T-cell (primary cell): Measurements from ENCODE around the gene PAPPA. TPM values are rescaled to one million over a fixed set of nuclear protein-coding genes. Genes with fewer than 3 reads are reported as not detected.

Experiments
- ATAC-seq, 4 experiments: fragments of 200-7000 bp in 3 of 4; fragments of 150-1000 bp in 1 of 4; cut with Tn5 transposase; replicated peaks in 1 of 4; 1 replicate in 3 of 4; 2 replicates in 1 of 4; pipeline ENCODE4 v1.10.0; 2021; ENCODE audit warnings: moderate library complexity in 3 of 4, mild to moderate bottlenecking in 2 of 4, moderate number of reproducible peaks in 1 of 4
- CTCF ChIA-PET, 2 donors: fragments of 300-600 bp; sonication (Branson Sonifier 250); formaldehyde crosslinking; loops; one replicate each; lab custom pipeline; 2022; ENCODE audit warnings: antibody characterized with exemption in 2 of 2; lab: Charles Lee
- POLR2A ChIA-PET, 2 donors: fragments of 300-600 bp; sonication (Branson Sonifier 250); formaldehyde crosslinking; loops; one replicate each; lab custom pipeline; 2022; ENCODE audit warnings: antibody characterized with exemption in 2 of 2; lab: Charles Lee
- DNase-seq, 35 experiments: peaks; one replicate each; pipeline versions ENCODE4 v3.0.0 to v3.0.0-alpha.2; 2013 to 2023
- H3K27ac ChIP-seq: one replicate; pipeline ENCODE4 v1.5.1; 2013; ENCODE audit warnings: low read length
- H3K27me3 ChIP-seq, 2 experiments: replicated peaks in 1 of 2; 1 replicate in 1 of 2; 2 replicates in 1 of 2; pipeline versions ENCODE4 v1.6.1 to v1.7.0; 2013; ENCODE audit warnings: low read length in 1 of 2, mixed read lengths in 1 of 2; ENCODE audit not compliant: control insufficient read depth in 2 of 2, insufficient read depth in 2 of 2; ENCODE audit errors: extremely low read depth in 1 of 2
- H3K36me3 ChIP-seq, 2 donors: 1 replicate in 1 of 2; 2 replicates in 1 of 2; pipeline versions ENCODE4 v1.6.1 to v1.7.0; 2013; ENCODE audit warnings: low read length in 1 of 2; ENCODE audit not compliant: control insufficient read depth in 2 of 2, insufficient read depth in 1 of 2; ENCODE audit errors: extremely low read depth in 1 of 2
- H3K4me1 ChIP-seq, 2 experiments: 1 replicate in 1 of 2; 2 replicates in 1 of 2; pipeline versions ENCODE4 v1.6.1 to v1.7.0; 2013; ENCODE audit warnings: low read length in 2 of 2, mixed read lengths in 1 of 2; ENCODE audit not compliant: insufficient read depth in 2 of 2, control insufficient read depth in 1 of 2; ENCODE audit errors: extremely low read depth in 1 of 2
- H3K4me3 ChIP-seq, 2 donors: 1 replicate in 1 of 2; 2 replicates in 1 of 2; pipeline versions ENCODE4 v1.5.1 to v1.7.0; 2013; ENCODE audit warnings: mild to moderate bottlenecking in 2 of 2, low read length in 1 of 2, moderate library complexity in 1 of 2; ENCODE audit not compliant: control insufficient read depth in 1 of 2; ENCODE audit errors: extremely low read depth in 1 of 2
- H3K9me3 ChIP-seq: 2 replicates; pipeline ENCODE4 v1.7.0; 2013
- H3K27ac Mint-ChIP-seq, 2 donors: one replicate each; pipeline ENCODE4 v1.8.0; 2020 to 2021; ENCODE audit warnings: mild to moderate bottlenecking in 2 of 2, mixed read lengths in 2 of 2
- H3K27me3 Mint-ChIP-seq, 2 donors: one replicate each; pipeline ENCODE4 v1.8.0; 2021 to 2022; ENCODE audit warnings: mixed read lengths in 2 of 2
- H3K36me3 Mint-ChIP-seq: one replicate; pipeline ENCODE4 v1.8.0; 2021; ENCODE audit warnings: mixed read lengths
- H3K4me1 Mint-ChIP-seq, 3 donors: one replicate each; pipeline ENCODE4 v1.8.0; 2020 to 2022; ENCODE audit warnings: mixed read lengths in 3 of 3, mild to moderate bottlenecking in 1 of 3
- H3K4me3 Mint-ChIP-seq, 3 donors: one replicate each; pipeline ENCODE4 v1.8.0; 2020 to 2022; ENCODE audit warnings: mild to moderate bottlenecking in 3 of 3, mixed read lengths in 3 of 3, moderate library complexity in 3 of 3
- H3K9me3 Mint-ChIP-seq, 3 donors: one replicate each; pipeline ENCODE4 v1.8.0; 2020 to 2022; ENCODE audit warnings: mixed read lengths in 3 of 3
- WGBS: methylation state at CpG from one replicate; pipeline ENCODE4 v1.1.5; 2013; ENCODE audit warnings: missing lambda C conversion rate; ENCODE audit not compliant: insufficient coverage; 5-methylcytosine and 5-hydroxymethylcytosine counted together
- total RNA-seq, 35 experiments: library from RNA in 6 of 35; stranded (reverse) in 6 of 35; fragments of 120-200 nt in 1 of 35; gene quantifications; one replicate each; pipeline versions ENCODE4 v1.2.1 to v1.2.4 and lab custom pipeline; 2013 to 2026

The PAPPA gene
- total RNA-seq, 5 donors from 2014 or later (not counting 1 experiment from before 2014, with no cell fraction given), result 0.03 to 0.09 (median 0.07) TPM; not detected in 2

DNA sequence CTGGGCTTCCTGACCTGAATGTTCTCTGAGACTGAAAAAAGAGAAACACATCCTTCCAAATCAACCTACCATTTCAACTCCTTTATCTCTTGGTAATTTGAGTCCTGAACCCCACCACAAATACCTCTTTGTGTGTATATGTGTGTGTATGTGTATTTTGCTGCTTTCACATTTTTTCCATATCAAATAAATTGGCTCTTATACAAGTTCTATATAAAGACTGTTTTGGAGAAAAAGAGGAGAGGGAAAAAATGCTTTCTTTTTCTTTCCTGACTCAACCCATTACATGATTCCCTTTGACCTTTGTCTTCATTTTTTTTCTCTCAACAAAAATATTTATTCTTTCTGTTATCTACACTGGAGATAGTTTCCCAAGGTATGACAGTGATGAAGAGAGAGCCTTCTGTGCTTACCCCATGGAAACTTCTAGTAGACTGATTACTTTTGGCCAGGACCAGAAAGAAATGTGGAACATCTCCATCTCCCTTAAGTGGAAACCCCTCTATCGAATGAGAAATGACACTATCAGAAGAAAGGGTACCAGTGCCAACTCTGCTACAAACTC lies 85.3 kb downstream of the PAPPA start:
- POLR2A ChIA-PET, result interaction anchor here in 1 of 2 donors (0.6 kb wide), 1 partner anchor 369 kb away, joined by 3 read pairs; no protein-coding TSS in a partner anchor
- no peak overlapping the region for H3K4me3 ChIP-seq
- H3K27ac Mint-ChIP-seq, result no peak overlapping the region

DNA sequence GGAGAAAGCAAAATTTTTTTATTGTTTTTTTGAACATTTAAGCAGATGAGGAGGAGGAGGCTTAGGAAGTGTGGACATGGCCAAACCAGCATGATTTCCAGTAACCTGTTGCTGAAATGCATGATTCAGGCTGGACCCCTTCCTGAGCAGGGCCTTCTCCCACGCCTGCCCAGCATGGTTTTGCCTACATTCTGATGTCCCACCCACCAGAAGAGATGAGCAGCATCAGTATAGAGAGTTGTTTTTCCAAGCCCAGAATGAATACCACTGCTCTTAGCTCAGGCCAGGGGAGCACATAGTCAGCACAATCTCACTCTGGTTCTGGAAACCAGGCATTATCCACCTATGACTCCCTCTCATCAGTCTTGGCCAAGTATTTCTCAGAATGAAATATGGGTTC lies 90.1 kb downstream of the PAPPA start:
- no peak overlapping the region for H3K4me3 Mint-ChIP-seq
- Histone ChIP-seq H3K4me3 (no peak overlapping the region), H3K36me3 (no peaks in the 10 kb centered on the region), H3K27me3 (no peaks in the 10 kb centered on the region), H3K27ac (no peak overlapping the region), H3K4me1 (no peaks in the 10 kb centered on the region), H3K9me3 (no peaks in the 10 kb centered on the region)
- ChIA-PET POLR2A (no interaction called here), CTCF (no interaction called here)
- no peak for ATAC-seq
- H3K36me3 Mint-ChIP-seq, result no peaks in the 10 kb centered on the region
- H3K27ac Mint-ChIP-seq, result no peak overlapping the region
- H3K27me3 Mint-ChIP-seq, result peaks cover 0 to 5% of the 10 kb centered on the region in 2 donors
- DNase-seq, result no peak
- 60% methylated on average over 1 of the region's 1 CpG for WGBS
- no peaks in the 10 kb centered on the region for H3K4me1 Mint-ChIP-seq
- H3K9me3 Mint-ChIP-seq, result no peaks in the 10 kb centered on the region

More for the DNA sequence above, 85.3 kb downstream of the PAPPA start:
- H3K27me3 ChIP-seq, result no peaks in the 10 kb centered on the region
- no peaks in the 10 kb centered on the region for H3K9me3 ChIP-seq
- DNase-seq (no peak), ATAC-seq (no peak)
- H3K36me3 ChIP-seq, result no peaks in the 10 kb centered on the region
- no peak overlapping the region for H3K4me3 Mint-ChIP-seq
- H3K4me1 Mint-ChIP-seq, result no peaks in the 10 kb centered on the region
- CTCF ChIA-PET, result no interaction called here
- H3K27me3 Mint-ChIP-seq, result peaks cover 3 to 5% of the 10 kb centered on the region in 2 donors
- no peak overlapping the region for H3K27ac ChIP-seq
- H3K9me3 Mint-ChIP-seq, result peaks cover 0 to 7% (median 6%) of the 10 kb centered on the region in 3 donors
- no peaks in the 10 kb centered on the region for H3K4me1 ChIP-seq
- no peaks in the 10 kb centered on the region for H3K36me3 Mint-ChIP-seq
- no CpG with 5 or more reads among the region's 1 CpG for WGBS

DNA sequence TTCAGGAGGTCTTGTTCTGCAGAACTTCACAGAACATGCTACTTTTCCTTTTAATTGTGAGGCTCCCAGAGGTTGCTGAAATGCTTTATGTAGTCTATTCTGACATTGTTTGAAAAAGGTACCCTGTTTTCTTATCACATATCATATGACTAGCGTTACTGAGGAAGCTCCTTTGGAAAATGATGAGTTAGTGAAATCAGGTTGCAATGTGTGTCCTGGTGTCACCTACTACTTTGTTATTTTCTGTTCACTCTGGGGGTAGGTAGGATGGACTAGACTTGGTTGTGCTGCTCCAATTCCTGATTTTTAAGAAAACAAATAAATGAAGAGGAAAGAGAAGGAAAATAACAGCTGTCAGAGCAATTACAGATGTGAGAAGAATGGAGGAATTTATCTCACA lies 93.7 kb downstream of the PAPPA start:
- Histone ChIP-seq H3K4me1 (no peaks in the 10 kb centered on the region), H3K4me3 (no peak overlapping the region), H3K27ac (no peak overlapping the region), H3K36me3 (no peaks in the 10 kb centered on the region), H3K9me3 (no peaks in the 10 kb centered on the region), H3K27me3 (no peaks in the 10 kb centered on the region)
- Mint-ChIP-seq H3K4me3 (no peak overlapping the region), H3K27ac (no peak overlapping the region), H3K36me3 (no peaks in the 10 kb centered on the region), H3K27me3 (peaks cover 0 to 10% of the 10 kb centered on the region in 2 donors), H3K4me1 (no peaks in the 10 kb centered on the region), H3K9me3 (peaks cover 0 to 7% (median 0%) of the 10 kb centered on the region in 3 donors)
- CTCF ChIA-PET, result no interaction called here
- POLR2A ChIA-PET, result no interaction called here
- ATAC-seq (no peak), DNase-seq (no peak)
- no CpG with 5 or more reads among the region's 1 CpG for WGBS

DNA sequence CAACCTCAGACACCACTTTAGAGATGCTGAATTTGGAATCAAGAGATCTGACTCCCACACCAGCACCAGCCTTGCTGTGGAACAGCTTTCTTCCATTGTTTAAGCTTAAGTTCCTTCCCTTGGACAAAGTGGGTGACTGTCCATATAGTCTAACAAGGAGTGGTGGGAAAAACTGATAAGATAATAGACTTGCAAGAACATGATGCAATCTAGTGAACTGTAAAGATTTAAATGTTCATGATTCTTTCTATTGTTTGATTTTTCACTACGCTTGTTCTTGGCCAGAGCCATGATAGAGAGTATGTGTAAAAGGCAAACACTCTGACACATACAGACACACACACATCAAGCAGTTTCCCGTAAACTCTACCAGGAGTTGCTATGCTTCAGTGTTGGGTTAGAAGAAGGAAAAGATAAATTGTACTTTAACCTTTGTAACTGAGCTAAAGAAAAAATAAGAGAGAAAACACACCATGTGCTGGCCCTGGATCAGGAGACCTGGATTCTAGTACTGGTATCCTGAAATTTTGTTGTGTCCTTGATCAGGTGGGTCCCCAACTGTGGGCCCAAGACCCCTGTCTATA lies 94.3 kb downstream of the PAPPA start:
- no peak overlapping the region for H3K27ac ChIP-seq
- H3K9me3 Mint-ChIP-seq, result peaks cover 0 to 7% (median 0%) of the 10 kb centered on the region in 3 donors
- CTCF ChIA-PET, result no interaction called here
- H3K9me3 ChIP-seq, result no peaks in the 10 kb centered on the region
- peaks cover 0 to 10% of the 10 kb centered on the region in 2 donors for H3K27me3 Mint-ChIP-seq
- ATAC-seq, result no peak
- no peak overlapping the region for H3K4me3 ChIP-seq
- H3K4me1 ChIP-seq, result no peaks in the 10 kb centered on the region
- no peaks in the 10 kb centered on the region for H3K36me3 Mint-ChIP-seq
- H3K4me1 Mint-ChIP-seq, result no peaks in the 10 kb centered on the region
- H3K36me3 ChIP-seq, result no peaks in the 10 kb centered on the region
- no peak overlapping the region for H3K27ac Mint-ChIP-seq
- no peak overlapping the region for H3K4me3 Mint-ChIP-seq
- peaks cover 0 to under 1% of the 10 kb centered on the region in 2 experiments for H3K27me3 ChIP-seq
- no CpG with 5 or more reads among the region's 2 CpGs for WGBS
- POLR2A ChIA-PET, result no interaction called here
- no peak for DNase-seq

DNA sequence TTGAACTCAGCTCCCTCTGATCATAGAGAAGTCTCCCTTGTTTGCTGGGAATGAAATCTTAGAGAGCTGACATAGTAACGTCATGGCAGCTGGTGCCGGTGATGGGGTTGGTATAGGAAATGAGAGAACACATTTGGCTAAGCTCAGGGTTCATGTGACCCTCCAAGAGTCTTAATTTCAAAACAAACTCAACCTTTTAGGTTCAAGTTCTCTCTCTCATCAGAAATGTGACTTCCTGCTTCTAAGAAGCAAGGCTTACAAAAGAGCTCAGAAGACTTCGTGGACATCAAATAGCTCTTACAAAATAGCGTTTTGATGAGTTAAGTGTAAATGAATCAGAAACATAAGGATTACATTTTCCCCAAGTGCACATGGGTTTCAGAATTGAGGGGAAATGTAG lies 97.3 kb downstream of the PAPPA start:
- Mint-ChIP-seq H3K9me3 (peaks cover 0 to 7% (median 0%) of the 10 kb centered on the region in 3 donors), H3K27me3 (peaks cover 3 to 5% of the 10 kb centered on the region in 2 donors), H3K4me3 (no peak overlapping the region), H3K27ac (no peak overlapping the region), H3K4me1 (no peaks in the 10 kb centered on the region), H3K36me3 (no peaks in the 10 kb centered on the region)
- no CpG with 5 or more reads among the region's 4 CpGs for WGBS
- Histone ChIP-seq H3K4me3 (no peak overlapping the region), H3K36me3 (no peaks in the 10 kb centered on the region), H3K27me3 (peaks cover 0 to 2% of the 10 kb centered on the region in 2 experiments), H3K4me1 (no peaks in the 10 kb centered on the region), H3K9me3 (no peaks in the 10 kb centered on the region), H3K27ac (no peak overlapping the region)
- ATAC-seq, result no peak
- CTCF ChIA-PET, result no interaction called here
- no peak for DNase-seq
- POLR2A ChIA-PET, result no interaction called here

DNA sequence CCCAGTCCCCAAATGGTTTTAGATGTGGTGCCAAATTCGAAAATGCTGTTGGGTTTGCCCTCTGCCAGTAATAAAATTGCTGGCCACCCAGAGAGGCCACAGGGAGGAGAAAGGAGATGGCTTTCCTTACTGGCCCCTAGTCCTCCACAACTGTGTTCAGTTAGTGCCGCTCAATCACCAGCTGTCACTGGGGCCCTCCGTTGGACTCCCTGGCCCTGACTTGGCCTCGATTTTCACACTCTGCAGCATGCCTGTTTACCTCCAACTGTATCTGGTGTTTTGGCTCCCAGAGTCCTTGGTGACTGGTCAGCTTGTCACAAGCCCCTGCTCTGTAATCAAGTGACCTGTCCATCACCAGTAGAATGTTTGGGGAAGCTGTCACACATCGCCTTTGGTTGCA lies 97.8 kb downstream of the PAPPA start:
- H3K27me3 Mint-ChIP-seq, result peaks cover 3 to 5% of the 10 kb centered on the region in 2 donors
- ChIA-PET CTCF (no interaction called here), POLR2A (no interaction called here)
- no peak for DNase-seq
- peaks cover 0 to 7% (median 0%) of the 10 kb centered on the region in 3 donors for H3K9me3 Mint-ChIP-seq
- no peak overlapping the region for H3K4me3 Mint-ChIP-seq
- H3K9me3 ChIP-seq, result no peaks in the 10 kb centered on the region
- H3K27ac Mint-ChIP-seq, result no peak overlapping the region
- WGBS, result 24% methylated on average over 4 of the region's 5 CpGs
- peaks cover 0 to 2% of the 10 kb centered on the region in 2 experiments for H3K27me3 ChIP-seq
- no peak overlapping the region for H3K27ac ChIP-seq
- H3K4me3 ChIP-seq, result no peak overlapping the region
- H3K36me3 Mint-ChIP-seq, result no peaks in the 10 kb centered on the region
- no peaks in the 10 kb centered on the region for H3K4me1 ChIP-seq
- ATAC-seq, result no peak
- H3K36me3 ChIP-seq, result no peaks in the 10 kb centered on the region
- no peaks in the 10 kb centered on the region for H3K4me1 Mint-ChIP-seq
